Uterus (tissue), 4 donors: ENCODE measurements around the gene C16orf95. TPM values are rescaled to one million over a fixed set of nuclear protein-coding genes. Genes with fewer than 3 reads are reported as not detected.

ENCODE experiments used
- DNase-seq, 2 donors: peaks; one replicate each; pipeline ENCODE4 v3.0.0-alpha.2; 2019 to 2020
- H3K27ac ChIP-seq, 2 donors: fragments of 200-600 bp; sonication (generic); 1 replicate in 1 of 2; 2 replicates in 1 of 2; pipeline ENCODE4 v1.5.1; 2016 to 2018
- H3K27me3 ChIP-seq, 2 donors: fragments of 200-600 bp; sonication (generic); one replicate each; pipeline ENCODE4 v1.5.1; 2018 to 2019; ENCODE audit warnings: control low read depth in 1 of 2
- H3K36me3 ChIP-seq, 2 donors: fragments of 200-600 bp; sonication (generic); one replicate each; pipeline ENCODE4 v1.5.1; 2019; ENCODE audit warnings: control low read depth in 1 of 2
- H3K4me1 ChIP-seq, 2 donors: fragments of 200-600 bp; sonication (generic); one replicate each; pipeline ENCODE4 v1.5.1; 2018 to 2019; ENCODE audit warnings: control low read depth in 1 of 2
- H3K4me3 ChIP-seq, 2 donors: fragments of 200-600 bp; sonication (generic); 1 replicate in 1 of 2; 2 replicates in 1 of 2; pipeline ENCODE4 v1.5.1; 2018 to 2019; ENCODE audit warnings: mild to moderate bottlenecking in 1 of 2
- H3K9me3 ChIP-seq, 2 donors: fragments of 200-600 bp; sonication (generic); one replicate each; pipeline ENCODE4 v1.5.1; 2019; ENCODE audit warnings: control low read depth in 1 of 2
- CTCF ChIP-seq, 4 experiments: fragments of 200-600 bp in 2 of 4; fragments of 450-650 bp in 2 of 4; sonication (generic) in 2 of 4; IDR thresholded peaks; one replicate each; pipeline ENCODE4 v1.5.1; 2016 to 2019; ENCODE audit warnings: antibody characterized with exemption in 4 of 4, mild to moderate bottlenecking in 2 of 4, moderate library complexity in 1 of 4
- POLR2A ChIP-seq, 2 donors: fragments of 450-650 bp; IDR thresholded peaks; one replicate each; pipeline ENCODE4 v1.6.1; 2016; ENCODE audit warnings: antibody characterized with exemption in 2 of 2, mild to moderate bottlenecking in 1 of 2, moderate library complexity in 1 of 2
- intact Hi-C: fragments of 100-400 bp; cut with DNase I; formaldehyde crosslinking; loops from one replicate; pipeline ENCODE4 v1.15.1; 2023; ENCODE audit warnings: low total_unique reads
- total RNA-seq, 4 donors: library from RNA; depleted of rRNA in 3 of 4; stranded (reverse); fragments of >200 nt in 3 of 4; gene quantifications; one replicate each; pipeline versions ENCODE4 v1.1.0 to v1.2.4, GENCODE V29; 2014 to 2023
- donor health status: DM: yes; HTN: yes; CAD: no.

Gene C16orf95
- total RNA-seq, 4 donors from 2014 or later, result 3.2 to 4.2 TPM; not detected in 2

GRCh38 chr16:87334651-87335624 is 17.7 kb upstream of the C16orf95 start:
- no peak overlapping the region for H3K27ac ChIP-seq
- H3K4me3 ChIP-seq, result no peak overlapping the region
- no peaks in the 10 kb centered on the region for H3K27me3 ChIP-seq
- H3K9me3 ChIP-seq, result no peaks in the 10 kb centered on the region
- no peaks in the 10 kb centered on the region for H3K4me1 ChIP-seq
- TF ChIP-seq POLR2A (IDR thresholded peaks at IDR 0.05), result no peak
- no peak for TF ChIP-seq CTCF (IDR thresholded peaks at IDR 0.05)
- no peak for DNase-seq
- intact Hi-C loops, result no loop called here
- no peaks in the 10 kb centered on the region for H3K36me3 ChIP-seq

GRCh38 chr16:87333581-87334331 is 16.6 kb upstream of the C16orf95 start:
- no peak for TF ChIP-seq CTCF (IDR thresholded peaks at IDR 0.05)
- TF ChIP-seq POLR2A (IDR thresholded peaks at IDR 0.05), result no peak

DNA sequence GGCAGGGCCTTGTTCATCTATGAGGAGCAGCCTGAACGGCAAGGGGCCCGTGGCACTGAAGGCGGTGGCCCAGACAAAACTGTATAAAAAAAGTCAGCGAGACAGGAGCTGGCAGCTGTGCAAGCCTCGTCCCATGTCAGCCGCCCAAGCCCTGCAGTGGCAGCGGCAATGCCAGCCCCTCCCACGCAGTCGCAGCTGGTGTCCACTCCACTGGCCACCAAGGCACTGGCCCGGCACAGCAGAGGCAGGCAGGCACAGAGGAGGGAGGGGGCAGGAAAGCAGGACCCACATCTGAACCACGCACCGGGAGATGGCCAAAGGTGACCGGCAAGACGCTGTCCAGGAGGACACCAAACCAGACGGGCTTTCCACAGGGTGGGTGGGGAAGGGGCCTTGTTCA is 15.9 kb upstream of the C16orf95 start:
- intact Hi-C loops, result no loop called here

More at GRCh38 chr16:87333581-87334331, 16.6 kb upstream of the C16orf95 start:
- Histone ChIP-seq H3K4me1 (no peaks in the 10 kb centered on the region), H3K36me3 (no peaks in the 10 kb centered on the region), H3K27me3 (no peaks in the 10 kb centered on the region), H3K4me3 (no peak overlapping the region), H3K9me3 (no peaks in the 10 kb centered on the region), H3K27ac (no peak overlapping the region)
- intact Hi-C loops, result no loop called here
- DNase-seq, result no peak

DNA sequence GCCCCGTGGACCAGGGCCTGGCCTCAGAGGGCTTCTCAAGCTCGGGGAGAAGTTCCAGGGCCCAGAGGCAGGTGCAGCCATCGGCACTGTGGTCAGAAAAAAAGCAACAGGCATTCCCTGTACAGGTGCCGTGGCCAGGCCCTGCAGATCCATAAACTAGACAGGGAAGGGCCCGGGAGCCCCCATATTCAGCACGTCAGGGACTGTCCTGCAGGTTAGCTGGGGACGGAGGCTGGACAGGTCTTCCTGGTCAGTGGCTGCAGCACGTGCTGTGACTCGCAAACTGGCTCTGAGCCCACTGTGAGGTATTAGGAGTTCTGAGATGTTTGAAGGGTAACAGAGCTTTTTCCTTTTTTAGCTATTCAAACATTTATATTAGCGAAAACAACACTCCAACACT is 15.0 kb upstream of the C16orf95 start:
- no peak for DNase-seq
- TF ChIP-seq POLR2A (IDR thresholded peaks at IDR 0.05) (no peak), CTCF (IDR thresholded peaks at IDR 0.05) (no peak)
- H3K27ac ChIP-seq, result no peak overlapping the region
- H3K4me3 ChIP-seq, result no peak overlapping the region
- intact Hi-C loops, result no loop called here
- no peaks in the 10 kb centered on the region for H3K36me3 ChIP-seq
- H3K27me3 ChIP-seq, result no peaks in the 10 kb centered on the region
- no peaks in the 10 kb centered on the region for H3K9me3 ChIP-seq
- no peaks in the 10 kb centered on the region for H3K4me1 ChIP-seq

More for the DNA sequence above, 15.9 kb upstream of the C16orf95 start:
- Histone ChIP-seq H3K27me3 (no peaks in the 10 kb centered on the region), H3K9me3 (no peaks in the 10 kb centered on the region), H3K4me3 (no peak overlapping the region), H3K36me3 (no peaks in the 10 kb centered on the region), H3K4me1 (no peaks in the 10 kb centered on the region), H3K27ac (no peak overlapping the region)
- TF ChIP-seq CTCF (IDR thresholded peaks at IDR 0.05), result no peak
- TF ChIP-seq POLR2A (IDR thresholded peaks at IDR 0.05), result no peak
- DNase-seq, result no peak
